OCI-LY7 (cell line): Measurements from ENCODE around the gene DPYSL4.

Source experiments
- EZH2phosphoT487 ChIP-seq: fragments of 200-600 bp; sonication (generic); IDR thresholded peaks from 2 replicates; pipeline ENCODE4 v1.6.1; 2018; ENCODE audit warnings: low read depth, borderline replicate concordance, mild to moderate bottlenecking, mixed run types, antibody characterized with exemption, low read length, moderate library complexity, mixed read lengths
- TF ChIP-seq, protein P1 (sequence below): fragments of 200-600 bp; sonication (generic); conservative IDR thresholded peaks from 2 replicates; pipeline ENCODE4 v1.5.1; 2014; ENCODE audit warnings: mild to moderate bottlenecking, antibody characterized with exemption, low read length, moderate library complexity, mixed read lengths

DNA sequence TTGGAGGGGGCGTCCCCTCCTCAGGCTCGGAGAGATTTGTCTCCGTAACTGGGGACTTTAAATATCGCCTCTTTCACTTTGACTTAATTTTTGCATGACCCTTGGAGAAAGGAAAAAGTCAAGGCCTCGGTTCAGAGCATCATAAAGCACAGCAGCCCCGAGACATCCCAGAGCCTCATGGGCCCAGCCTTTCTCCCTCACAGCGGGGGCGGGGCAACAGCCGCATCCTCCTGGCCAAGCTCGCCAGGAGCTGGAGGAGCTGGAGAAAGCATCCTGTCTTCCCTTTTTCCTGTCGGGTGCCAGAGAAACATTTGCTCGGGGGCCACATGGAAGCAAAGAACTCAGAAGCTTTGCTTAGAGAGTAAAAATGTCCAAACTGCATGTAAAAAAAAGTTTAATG is 43.6 kb upstream of the DPYSL4 start:
- TF ChIP-seq, protein P1, sequence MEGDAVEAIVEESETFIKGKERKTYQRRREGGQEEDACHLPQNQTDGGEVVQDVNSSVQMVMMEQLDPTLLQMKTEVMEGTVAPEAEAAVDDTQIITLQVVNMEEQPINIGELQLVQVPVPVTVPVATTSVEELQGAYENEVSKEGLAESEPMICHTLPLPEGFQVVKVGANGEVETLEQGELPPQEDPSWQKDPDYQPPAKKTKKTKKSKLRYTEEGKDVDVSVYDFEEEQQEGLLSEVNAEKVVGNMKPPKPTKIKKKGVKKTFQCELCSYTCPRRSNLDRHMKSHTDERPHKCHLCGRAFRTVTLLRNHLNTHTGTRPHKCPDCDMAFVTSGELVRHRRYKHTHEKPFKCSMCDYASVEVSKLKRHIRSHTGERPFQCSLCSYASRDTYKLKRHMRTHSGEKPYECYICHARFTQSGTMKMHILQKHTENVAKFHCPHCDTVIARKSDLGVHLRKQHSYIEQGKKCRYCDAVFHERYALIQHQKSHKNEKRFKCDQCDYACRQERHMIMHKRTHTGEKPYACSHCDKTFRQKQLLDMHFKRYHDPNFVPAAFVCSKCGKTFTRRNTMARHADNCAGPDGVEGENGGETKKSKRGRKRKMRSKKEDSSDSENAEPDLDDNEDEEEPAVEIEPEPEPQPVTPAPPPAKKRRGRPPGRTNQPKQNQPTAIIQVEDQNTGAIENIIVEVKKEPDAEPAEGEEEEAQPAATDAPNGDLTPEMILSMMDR, result no peak
- TF ChIP-seq EZH2phosphoT487, result no peak
